Mesenchymal stem cell (in vitro differentiated cells and primary cell): ENCODE measurements around the gene MESP2.

Experiments
- DNase-seq: peaks from one replicate; pipeline ENCODE4 v3.0.0-alpha.2; 2013
- H2AFZ ChIP-seq: one replicate; pipeline ENCODE4 v1.6.1; 2013; ENCODE audit warnings: low read depth, mild to moderate bottlenecking, control low read depth, inconsistent platforms, low read length, moderate library complexity
- H2AK5ac ChIP-seq: 2 replicates; pipeline ENCODE4 v1.6.1; 2013; ENCODE audit warnings: low read length, moderate library complexity, mild to moderate bottlenecking, inconsistent platforms; ENCODE audit not compliant: severe bottlenecking
- H2BK120ac ChIP-seq: one replicate; pipeline ENCODE4 v1.6.1; 2013; ENCODE audit warnings: low read depth, mild to moderate bottlenecking, inconsistent platforms, low read length, moderate library complexity
- H2BK12ac ChIP-seq, 2 experiments: one replicate each; pipeline ENCODE4 v1.6.1; 2013; ENCODE audit warnings: inconsistent platforms in 2 of 2, low read length in 2 of 2, mild to moderate bottlenecking in 2 of 2, moderate library complexity in 2 of 2, control low read depth in 1 of 2
- H2BK15ac ChIP-seq: one replicate; pipeline ENCODE4 v1.6.1; 2013; ENCODE audit warnings: mild to moderate bottlenecking, low read depth, inconsistent platforms; ENCODE audit not compliant: poor library complexity, severe bottlenecking
- H2BK5ac ChIP-seq: 2 replicates; pipeline ENCODE4 v1.6.1; 2013; ENCODE audit warnings: low read depth, mild to moderate bottlenecking, low read length, control low read depth, inconsistent platforms; ENCODE audit not compliant: poor library complexity, severe bottlenecking
- H3K14ac ChIP-seq, 2 experiments: one replicate each; pipeline ENCODE4 v1.6.1; 2013; ENCODE audit warnings: inconsistent platforms in 2 of 2, low read length in 2 of 2, control low read depth in 1 of 2, mild to moderate bottlenecking in 1 of 2, moderate library complexity in 1 of 2
- H3K18ac ChIP-seq, 2 experiments: one replicate each; pipeline ENCODE4 v1.6.1; 2013; ENCODE audit warnings: inconsistent platforms in 2 of 2, low read length in 2 of 2, control low read depth in 1 of 2, low read depth in 1 of 2, mild to moderate bottlenecking in 1 of 2
- H3K23ac ChIP-seq, 2 experiments: one replicate each; pipeline ENCODE4 v1.6.1; 2013; ENCODE audit warnings: inconsistent platforms in 2 of 2, low read length in 2 of 2, mild to moderate bottlenecking in 2 of 2, moderate library complexity in 2 of 2, control low read depth in 1 of 2
- H3K27ac ChIP-seq: 2 replicates; pipeline ENCODE4 v1.5.1; 2013; ENCODE audit warnings: mild to moderate bottlenecking, moderate library complexity, low read length, control low read depth, inconsistent platforms; ENCODE audit not compliant: poor library complexity, severe bottlenecking
- H3K27me3 ChIP-seq, 2 experiments: 2 replicates each; pipeline versions ENCODE4 v1.6.1 to v1.7.0; 2013; ENCODE audit warnings: low read length in 2 of 2, mild to moderate bottlenecking in 2 of 2, moderate library complexity in 2 of 2, control low read depth in 1 of 2, inconsistent platforms in 1 of 2; ENCODE audit not compliant: control insufficient read depth in 1 of 2, insufficient read depth in 1 of 2
- H3K36me3 ChIP-seq, 2 experiments: 2 replicates each; pipeline versions ENCODE4 v1.6.1 to v1.7.0; 2013; ENCODE audit warnings: low read length in 2 of 2, control low read depth in 1 of 2, inconsistent platforms in 1 of 2, low read depth in 1 of 2, mild to moderate bottlenecking in 1 of 2; ENCODE audit not compliant: insufficient read depth in 2 of 2, control insufficient read depth in 1 of 2
- H3K4ac ChIP-seq, 2 experiments: one replicate each; pipeline ENCODE4 v1.6.1; 2013; ENCODE audit warnings: inconsistent platforms in 2 of 2, low read length in 2 of 2, mild to moderate bottlenecking in 2 of 2, moderate library complexity in 2 of 2, control low read depth in 1 of 2, low read depth in 1 of 2
- H3K4me1 ChIP-seq: 2 replicates; pipeline ENCODE4 v1.6.1; 2013; ENCODE audit warnings: low read depth, low read length, control low read depth; ENCODE audit not compliant: control insufficient read depth, insufficient read depth
- H3K4me2 ChIP-seq: 2 replicates; pipeline ENCODE4 v1.6.1; 2013; ENCODE audit warnings: low read length, mild to moderate bottlenecking, inconsistent platforms; ENCODE audit not compliant: poor library complexity, severe bottlenecking
- H3K4me3 ChIP-seq, 2 experiments: 2 replicates each; pipeline versions ENCODE4 v1.5.1 to v1.7.0; 2013; ENCODE audit warnings: low read length in 2 of 2, mild to moderate bottlenecking in 2 of 2, control low read depth in 1 of 2, low read depth in 1 of 2; ENCODE audit not compliant: insufficient read depth in 1 of 2
- H3K79me1 ChIP-seq: replicated peaks from 2 replicates; pipeline ENCODE4 v1.6.1; 2013; ENCODE audit warnings: mild to moderate bottlenecking, control low read depth, low read length, inconsistent platforms; ENCODE audit not compliant: poor library complexity, severe bottlenecking
- H3K9ac ChIP-seq: 2 replicates; pipeline ENCODE4 v1.7.0; 2013; ENCODE audit warnings: mild to moderate bottlenecking, low read length, moderate library complexity
- H3K9me3 ChIP-seq: 2 replicates; pipeline ENCODE4 v1.7.0; 2013; ENCODE audit warnings: mild to moderate bottlenecking, low read length; ENCODE audit not compliant: control insufficient read depth
- H4K8ac ChIP-seq: one replicate; pipeline ENCODE4 v1.6.1; 2013; ENCODE audit warnings: inconsistent platforms, mild to moderate bottlenecking, low read length, moderate library complexity
- H4K91ac ChIP-seq: one replicate; pipeline ENCODE4 v1.6.1; 2013; ENCODE audit warnings: mild to moderate bottlenecking, low read length, inconsistent platforms
- WGBS: methylation state at CpG from one replicate; pipeline ENCODE4 v1.1.7; 2013; ENCODE audit warnings: mixed read lengths; 5-methylcytosine and 5-hydroxymethylcytosine counted together

MESP2 gene

GRCh38 chr15:89751748-89752147, 24.4 kb upstream of the MESP2 start:
- Histone ChIP-seq H3K14ac (no peak overlapping the region), H3K23ac (no peak overlapping the region), H2BK12ac (no peak overlapping the region), H4K91ac (no peak overlapping the region), H3K27ac (no peak overlapping the region), H3K4me1 (peaks cover 16% of the 10 kb centered on the region), H3K36me3 (no peaks in the 10 kb centered on the region), H3K9me3 (no peaks in the 10 kb centered on the region), H3K4ac (no peak overlapping the region), H2AFZ (no peak overlapping the region), H3K9ac (no peak overlapping the region), H3K4me3 (no peak overlapping the region), H2BK5ac (no peak overlapping the region), H3K4me2 (no peak overlapping the region), H4K8ac (no peak overlapping the region), H3K18ac (no peak overlapping the region), H2AK5ac (no peak overlapping the region), H2BK15ac (no peak overlapping the region), H3K27me3 (peaks cover 30 to 35% of the 10 kb centered on the region in 2 experiments), H3K79me1 (no peaks in the 10 kb centered on the region), H2BK120ac (no peak overlapping the region)
- WGBS, result 88% methylated on average over 5 of the region's 5 CpGs
- DNase-seq, result no peak

DNA sequence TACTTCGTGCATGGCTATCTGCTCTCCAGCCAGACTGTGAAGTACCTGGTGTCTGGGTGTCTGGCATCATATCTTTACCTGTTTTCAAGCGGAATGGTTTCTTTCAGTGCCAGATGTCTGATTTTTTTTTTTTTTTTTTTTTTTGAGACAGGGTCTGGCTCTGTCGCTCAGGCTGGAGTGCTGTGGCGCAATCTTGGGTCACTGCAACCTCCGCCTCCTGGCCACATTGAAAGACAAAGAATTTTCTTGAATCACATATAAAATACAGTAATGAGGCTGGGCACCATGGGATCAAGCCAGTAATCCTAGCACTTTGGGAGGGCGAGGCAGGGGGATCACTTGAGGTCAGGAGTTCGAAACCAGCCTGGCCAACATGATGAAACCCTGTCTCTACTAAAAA, 22.3 kb upstream of the MESP2 start:
- no peak overlapping the region for H2AFZ ChIP-seq
- no peak overlapping the region for H4K8ac ChIP-seq
- H3K23ac ChIP-seq, result no peak overlapping the region

DNA sequence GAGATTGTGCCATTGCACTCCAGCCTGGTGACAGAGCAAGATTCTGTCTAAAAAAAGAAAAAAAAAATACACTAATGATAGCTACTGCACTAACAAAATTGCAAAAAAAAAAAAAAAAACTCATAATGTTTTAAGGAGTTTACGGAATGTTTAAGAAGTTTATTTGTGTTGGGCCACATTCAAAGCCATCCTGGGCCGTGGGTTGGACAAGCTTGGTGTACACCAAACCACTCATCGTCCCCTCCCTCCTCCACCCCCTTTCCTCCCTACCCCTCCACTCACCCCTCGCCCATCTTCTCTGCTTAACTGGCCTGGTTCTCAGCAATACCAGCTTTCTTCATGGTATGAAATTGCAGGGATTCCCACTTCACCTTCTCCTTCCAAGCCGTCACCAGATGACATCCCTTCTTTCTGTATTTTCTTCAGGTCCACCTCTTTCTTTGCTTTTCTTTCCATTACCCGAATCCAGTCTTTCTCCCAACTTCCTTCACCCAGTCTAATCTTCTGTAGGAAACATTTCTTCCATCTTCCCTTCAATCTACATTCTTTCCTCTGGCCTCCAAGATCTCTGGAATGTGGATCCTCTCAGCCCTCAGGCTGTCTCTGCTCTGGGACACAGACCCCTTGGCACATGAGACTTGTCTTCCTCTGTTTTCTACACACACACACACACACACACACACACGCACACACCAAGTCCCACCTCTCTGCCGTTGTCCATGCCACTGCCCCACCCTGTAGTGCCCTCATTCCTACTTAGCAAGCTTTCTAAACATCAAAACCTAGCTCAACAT, 21.6 kb upstream of the MESP2 start:
- no peak overlapping the region for H3K4me3 ChIP-seq
- H3K23ac ChIP-seq, result no peak overlapping the region
- H3K4me1 ChIP-seq, result peaks cover 10% of the 10 kb centered on the region
- no peak overlapping the region for H2BK12ac ChIP-seq
- no peak overlapping the region for H3K4me2 ChIP-seq
- DNase-seq, result peak; percentile 21
- no peak overlapping the region for H3K14ac ChIP-seq
- H3K27ac ChIP-seq, result no peak overlapping the region
- H2BK5ac ChIP-seq, result no peak overlapping the region
- H3K4ac ChIP-seq, result no peak overlapping the region
- no peaks in the 10 kb centered on the region for H3K79me1 ChIP-seq
- H3K18ac ChIP-seq, result no peak overlapping the region
- no peak overlapping the region for H2AFZ ChIP-seq
- H3K9me3 ChIP-seq, result no peaks in the 10 kb centered on the region
- H3K9ac ChIP-seq, result no peak overlapping the region
- no peak overlapping the region for H2BK15ac ChIP-seq
- 75% methylated on average over 8 of the region's 8 CpGs for WGBS
- H2AK5ac ChIP-seq, result no peak overlapping the region
- no peaks in the 10 kb centered on the region for H3K36me3 ChIP-seq
- H4K8ac ChIP-seq, result no peak overlapping the region
- H4K91ac ChIP-seq, result peak overlapping the region; percentile 28
- H2BK120ac ChIP-seq, result no peak overlapping the region
- peaks cover 5 to 7% of the 10 kb centered on the region in 2 experiments for H3K27me3 ChIP-seq

More for the DNA sequence above, 22.3 kb upstream of the MESP2 start:
- Histone ChIP-seq H3K4me2 (no peak overlapping the region), H3K9ac (no peak overlapping the region), H2BK5ac (no peak overlapping the region), H3K9me3 (no peaks in the 10 kb centered on the region), H3K27me3 (peaks cover 12 to 14% of the 10 kb centered on the region in 2 experiments), H3K27ac (no peak overlapping the region), H2BK15ac (no peak overlapping the region), H2AK5ac (no peak overlapping the region), H3K4me1 (peaks cover 10% of the 10 kb centered on the region), H3K14ac (no peak overlapping the region), H4K91ac (no peak overlapping the region), H3K36me3 (no peaks in the 10 kb centered on the region), H2BK120ac (no peak overlapping the region), H3K79me1 (no peaks in the 10 kb centered on the region), H3K4ac (no peak overlapping the region), H3K4me3 (no peak overlapping the region), H2BK12ac (no peak overlapping the region), H3K18ac (no peak overlapping the region)
- DNase-seq, result no peak
- 77% methylated on average over 3 of the region's 7 CpGs for WGBS

DNA sequence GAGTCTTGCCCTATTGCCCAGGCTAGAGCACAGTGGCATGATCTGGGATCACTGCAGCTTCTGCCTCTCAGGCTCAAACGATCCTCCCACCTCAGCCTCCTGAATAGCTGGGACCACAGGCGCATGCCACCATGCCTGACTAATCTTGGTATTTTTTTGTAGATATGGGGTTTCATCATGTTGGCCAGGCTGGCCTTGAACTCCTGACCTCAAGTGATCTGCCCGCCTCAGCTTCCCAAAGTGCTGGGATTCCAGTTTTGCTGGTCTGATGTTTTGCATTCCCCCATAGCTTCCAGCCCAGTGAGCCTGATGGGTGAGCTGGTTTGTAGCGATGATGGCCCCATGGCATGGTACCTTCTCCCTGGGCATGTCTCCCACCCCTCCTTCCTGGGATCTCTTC, 20.4 kb upstream of the MESP2 start:
- Histone ChIP-seq H2BK15ac (no peak overlapping the region), H3K36me3 (no peaks in the 10 kb centered on the region), H2BK5ac (no peak overlapping the region), H3K27ac (no peak overlapping the region), H3K23ac (no peak overlapping the region), H2BK12ac (no peak overlapping the region), H4K8ac (no peak overlapping the region), H3K27me3 (no peaks in the 10 kb centered on the region), H3K4ac (no peak overlapping the region), H3K14ac (no peak overlapping the region), H3K4me2 (no peak overlapping the region), H3K4me3 (no peak overlapping the region), H3K9ac (no peak overlapping the region), H2AK5ac (no peak overlapping the region), H4K91ac (no peak overlapping the region), H3K79me1 (no peaks in the 10 kb centered on the region), H3K18ac (no peak overlapping the region), H3K4me1 (peaks cover 3% of the 10 kb centered on the region), H2AFZ (no peak overlapping the region), H3K9me3 (no peaks in the 10 kb centered on the region), H2BK120ac (no peak overlapping the region)
- 80% methylated on average over 3 of the region's 4 CpGs for WGBS
- DNase-seq, result no peak
